NCI-H187 (cell line): ENCODE data around the gene USP17L12.
"Not testable (repeated sequence)": the region's sequence is repeated elsewhere in the genome, so short reads cannot be mapped to it uniquely, and the experiment has no call there.

Experiments
- DNase-seq, 2 experiments: peaks; one replicate each; lab custom pipeline; 2025; lab: John Stamatoyannopoulos, UW

USP17L12 gene, protein sequence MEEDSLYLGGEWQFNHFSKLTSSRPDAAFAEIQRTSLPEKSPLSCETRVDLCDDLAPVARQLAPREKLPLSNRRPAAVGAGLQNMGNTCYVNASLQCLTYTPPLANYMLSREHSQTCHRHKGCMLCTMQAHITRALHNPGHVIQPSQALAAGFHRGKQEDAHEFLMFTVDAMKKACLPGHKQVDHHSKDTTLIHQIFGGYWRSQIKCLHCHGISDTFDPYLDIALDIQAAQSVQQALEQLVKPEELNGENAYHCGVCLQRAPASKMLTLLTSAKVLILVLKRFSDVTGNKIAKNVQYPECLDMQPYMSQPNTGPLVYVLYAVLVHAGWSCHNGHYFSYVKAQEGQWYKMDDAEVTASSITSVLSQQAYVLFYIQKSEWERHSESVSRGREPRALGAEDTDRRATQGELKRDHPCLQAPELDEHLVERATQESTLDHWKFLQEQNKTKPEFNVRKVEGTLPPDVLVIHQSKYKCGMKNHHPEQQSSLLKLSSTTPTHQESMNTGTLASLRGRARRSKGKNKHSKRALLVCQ

DNA sequence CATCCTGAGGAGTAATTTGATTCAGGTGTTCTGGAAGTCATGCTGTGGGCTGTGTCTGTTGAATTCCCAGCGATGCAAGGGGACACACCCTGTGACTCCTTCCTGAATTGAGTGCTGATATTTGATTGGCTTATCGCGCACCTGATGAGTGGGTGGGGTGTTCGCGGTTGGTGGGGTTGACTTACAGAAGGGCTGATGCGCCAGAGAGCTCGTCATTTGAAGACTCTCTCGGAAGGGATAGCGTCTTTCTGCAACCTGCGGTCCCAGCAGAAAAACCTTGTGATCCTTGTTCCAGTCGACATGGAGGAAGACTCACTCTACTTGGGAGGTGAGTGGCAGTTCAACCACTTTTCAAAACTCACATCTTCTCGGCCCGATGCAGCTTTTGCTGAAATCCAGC is at the start of gene USP17L12:
USP17L12 (plus strand) TSS at position 301 of the 400 bp plus-strand sequence; CDS start at position 301, 0 bp downstream.
- DNase-seq = not testable (repeated sequence)

DNA sequence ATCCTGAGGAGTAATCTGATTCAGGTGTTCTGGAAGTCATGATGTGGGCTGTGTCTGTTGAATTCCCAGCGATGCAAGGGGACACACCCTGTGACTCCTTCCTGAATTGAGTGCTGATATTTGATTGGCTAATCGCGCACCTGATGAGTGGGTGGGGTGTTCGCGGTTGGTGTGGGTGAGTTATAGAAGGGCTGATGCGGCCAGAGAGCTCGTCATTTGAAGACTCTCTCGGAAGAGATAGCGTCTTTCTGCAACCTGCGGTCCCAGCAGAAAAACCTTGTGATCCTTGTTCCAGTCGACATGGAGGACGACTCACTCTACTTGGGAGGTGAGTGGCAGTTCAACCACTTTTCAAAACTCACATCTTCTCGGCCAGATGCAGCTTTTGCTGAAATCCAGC is 9.6 kb upstream of the USP17L12 start, which contains the start of gene USP17L10:
USP17L10 (plus strand) TSS at position 301 of the 400 bp plus-strand sequence; CDS start at position 301, 0 bp downstream.
- not testable (repeated sequence) for DNase-seq

DNA sequence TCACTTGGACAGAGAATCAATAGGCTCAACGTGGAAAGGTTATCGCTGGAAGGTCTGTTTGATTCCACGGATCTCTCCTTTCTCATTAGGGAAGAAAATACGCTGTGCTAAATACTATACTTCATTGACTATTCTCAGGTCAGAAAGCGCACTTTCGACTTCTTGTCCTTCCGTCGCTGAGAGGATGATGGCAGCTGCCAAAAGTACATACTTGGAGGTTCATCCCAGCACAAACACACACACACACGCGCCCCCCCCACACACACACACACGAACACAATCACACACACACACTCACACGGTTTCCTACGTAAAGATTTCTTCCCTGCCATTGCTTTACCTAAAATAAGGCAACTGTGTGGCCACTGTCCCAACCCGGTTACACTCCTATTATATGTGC is 5.3 kb upstream of the USP17L12 start:
- DNase-seq = not testable (repeated sequence)

DNA sequence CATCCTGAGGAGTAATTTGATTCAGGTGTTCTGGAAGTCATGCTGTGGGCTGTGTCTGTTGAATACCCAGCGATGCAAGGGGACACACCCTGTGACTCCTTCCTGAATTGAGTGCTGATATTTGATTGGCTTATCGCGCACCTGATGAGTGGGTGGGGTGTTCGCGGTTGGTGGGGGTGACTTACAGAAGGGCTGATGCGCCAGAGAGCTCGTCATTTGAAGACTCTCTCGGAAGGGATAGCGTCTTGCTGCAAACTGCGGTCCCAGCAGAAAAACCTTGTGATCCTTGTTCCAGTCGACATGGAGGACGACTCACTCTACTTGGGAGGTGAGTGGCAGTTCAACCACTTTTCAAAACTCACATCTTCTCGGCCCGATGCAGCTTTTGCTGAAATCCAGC is 4.8 kb upstream of the USP17L12 start, which contains the start of gene USP17L11:
USP17L11 (plus strand) TSS at position 301 of the 400 bp plus-strand sequence; CDS start at position 301, 0 bp downstream.
- DNase-seq = not testable (repeated sequence)

DNA sequence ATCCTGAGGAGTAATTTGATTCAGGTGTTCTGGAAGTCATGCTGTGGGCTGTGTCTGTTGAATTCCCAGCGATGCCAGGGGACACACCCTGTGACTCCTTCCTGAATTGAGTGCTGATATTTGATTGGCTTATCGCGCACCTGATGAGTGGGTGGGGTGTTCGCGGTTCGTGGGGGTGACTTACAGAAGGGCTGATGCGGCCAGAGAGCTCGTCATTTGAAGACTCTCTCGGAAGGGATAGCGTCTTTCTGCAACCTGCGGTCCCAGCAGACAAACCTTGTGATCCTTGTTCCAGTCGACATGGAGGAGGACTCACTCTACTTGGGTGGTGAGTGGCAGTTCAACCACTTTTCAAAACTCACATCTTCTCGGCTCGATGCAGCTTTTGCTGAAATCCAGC is 4.6 kb downstream of the USP17L12 start, which contains the start of gene USP17L13:
USP17L13 (plus strand) TSS at position 301 of the 400 bp plus-strand sequence; CDS start at position 301, 0 bp downstream.
- DNase-seq = not testable (repeated sequence)

DNA sequence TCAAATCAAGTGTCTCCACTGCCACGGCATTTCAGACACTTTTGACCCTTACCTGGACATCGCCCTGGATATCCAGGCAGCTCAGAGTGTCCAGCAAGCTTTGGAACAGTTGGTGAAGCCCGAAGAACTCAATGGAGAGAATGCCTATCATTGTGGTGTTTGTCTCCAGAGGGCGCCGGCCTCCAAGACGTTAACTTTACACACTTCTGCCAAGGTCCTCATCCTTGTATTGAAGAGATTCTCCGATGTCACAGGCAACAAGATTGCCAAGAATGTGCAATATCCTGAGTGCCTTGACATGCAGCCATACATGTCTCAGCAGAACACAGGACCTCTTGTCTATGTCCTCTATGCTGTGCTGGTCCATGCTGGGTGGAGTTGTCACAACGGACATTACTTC is 10.3 kb downstream of the USP17L12 start:
- not testable (repeated sequence) for DNase-seq

DNA sequence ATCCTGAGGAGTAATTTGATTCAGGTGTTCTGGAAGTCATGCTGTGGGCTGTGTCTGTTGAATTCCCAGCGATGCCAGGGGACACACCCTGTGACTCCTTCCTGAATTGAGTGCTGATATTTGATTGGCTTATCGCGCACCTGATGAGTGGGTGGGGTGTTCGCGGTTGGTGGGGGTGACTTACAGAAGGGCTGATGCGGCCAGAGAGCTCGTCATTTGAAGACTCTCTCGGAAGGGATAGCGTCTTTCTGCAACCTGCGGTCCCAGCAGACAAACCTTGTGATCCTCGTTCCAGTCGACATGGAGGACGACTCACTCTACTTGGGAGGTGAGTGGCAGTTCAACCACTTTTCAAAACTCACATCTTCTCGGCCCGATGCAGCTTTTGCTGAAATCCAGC is 14.1 kb downstream of the USP17L12 start, which contains the start of gene USP17L15:
USP17L15 (plus strand) TSS at position 301 of the 400 bp plus-strand sequence; CDS start at position 301, 0 bp downstream.
- not testable (repeated sequence) for DNase-seq

DNA sequence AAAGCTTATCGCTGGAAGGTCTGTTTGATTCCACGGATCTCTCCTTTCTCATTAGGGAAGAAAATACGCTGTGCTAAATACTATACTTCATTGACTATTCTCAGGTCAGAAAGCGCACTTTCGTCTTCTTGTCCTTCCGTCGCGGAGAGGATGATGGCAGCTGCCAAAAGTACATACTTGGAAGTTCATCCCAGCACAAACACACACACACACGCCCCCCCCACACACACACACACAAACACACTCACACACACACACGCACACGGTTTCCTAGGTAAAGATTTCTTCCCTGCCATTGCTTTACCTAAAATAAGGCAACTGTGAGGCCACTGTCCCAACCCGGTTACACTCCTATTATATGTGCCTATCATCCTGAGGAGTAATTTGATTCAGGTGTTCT is 18.5 kb downstream of the USP17L12 start:
- DNase-seq = not testable (repeated sequence)

DNA sequence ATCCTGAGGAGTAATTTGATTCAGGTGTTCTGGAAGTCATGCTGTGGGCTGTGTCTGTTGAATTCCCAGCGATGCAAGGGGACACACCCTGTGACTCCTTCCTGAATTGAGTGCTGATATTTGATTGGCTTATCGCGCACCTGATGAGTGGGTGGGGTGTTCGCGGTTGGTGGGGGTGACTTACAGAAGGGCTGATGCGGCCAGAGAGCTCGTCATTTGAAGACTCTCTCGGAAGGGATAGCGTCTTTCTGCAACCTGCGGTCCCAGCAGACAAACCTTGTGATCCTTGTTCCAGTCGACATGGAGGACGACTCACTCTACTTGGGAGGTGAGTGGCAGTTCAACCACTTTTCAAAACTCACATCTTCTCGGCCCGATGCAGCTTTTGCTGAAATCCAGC is 23.6 kb downstream of the USP17L12 start, which contains the start of gene USP17L17:
USP17L17 (plus strand) TSS at position 301 of the 400 bp plus-strand sequence; CDS start at position 301, 0 bp downstream.
- not testable (repeated sequence) for DNase-seq

DNA sequence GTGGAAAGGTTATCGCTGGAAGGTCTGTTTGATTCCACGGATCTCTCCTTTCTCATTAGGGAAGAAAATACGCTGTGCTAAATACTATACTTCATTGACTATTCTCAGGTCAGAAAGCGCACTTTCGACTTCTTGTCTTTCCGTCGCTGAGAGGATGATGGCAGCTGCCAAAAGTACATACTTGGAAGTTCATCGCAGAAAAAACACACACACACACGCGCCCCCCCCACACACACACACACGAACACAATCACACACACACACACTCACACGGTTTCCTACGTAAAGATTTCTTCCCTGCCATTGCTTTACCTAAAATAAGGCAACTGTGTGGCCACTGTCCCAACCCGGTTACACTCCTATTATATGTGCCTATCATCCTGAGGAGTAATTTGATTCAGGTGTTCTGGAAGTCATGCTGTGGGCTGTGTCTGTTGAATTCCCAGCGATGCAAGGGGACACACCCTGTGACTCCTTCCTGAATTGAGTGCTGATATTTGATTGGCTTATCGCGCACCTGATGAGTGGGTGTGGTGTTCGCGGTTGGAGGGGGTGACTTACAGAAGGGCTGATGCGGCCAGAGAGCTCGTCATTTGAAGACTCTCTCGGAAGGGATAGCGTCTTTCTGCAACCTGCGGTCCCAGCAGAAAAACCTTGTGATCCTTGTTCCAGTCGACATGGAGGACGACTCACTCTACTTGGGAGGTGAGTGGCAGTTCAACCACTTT is 28.2 kb downstream of the USP17L12 start, which contains the start of gene USP17L18:
USP17L18 (plus strand) TSS at position 678 of the 728 bp plus-strand sequence; CDS start at position 678, 0 bp downstream.
- DNase-seq = not testable (repeated sequence)

DNA sequence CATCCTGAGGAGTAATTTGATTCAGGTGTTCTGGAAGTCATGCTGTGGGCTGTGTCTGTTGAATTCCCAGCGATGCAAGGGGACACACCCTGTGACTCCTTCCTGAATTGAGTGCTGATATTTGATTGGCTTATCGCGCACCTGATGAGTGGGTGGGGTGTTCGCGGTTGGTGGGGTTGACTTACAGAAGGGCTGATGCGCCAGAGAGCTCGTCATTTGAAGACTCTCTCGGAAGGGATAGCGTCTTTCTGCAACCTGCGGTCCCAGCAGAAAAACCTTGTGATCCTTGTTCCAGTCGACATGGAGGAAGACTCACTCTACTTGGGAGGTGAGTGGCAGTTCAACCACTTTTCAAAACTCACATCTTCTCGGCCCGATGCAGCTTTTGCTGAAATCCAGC is 33.1 kb downstream of the USP17L12 start, which contains the start of gene USP17L19:
USP17L19 (plus strand) TSS at position 301 of the 400 bp plus-strand sequence; CDS start at position 301, 0 bp downstream.
- DNase-seq = not testable (repeated sequence)

DNA sequence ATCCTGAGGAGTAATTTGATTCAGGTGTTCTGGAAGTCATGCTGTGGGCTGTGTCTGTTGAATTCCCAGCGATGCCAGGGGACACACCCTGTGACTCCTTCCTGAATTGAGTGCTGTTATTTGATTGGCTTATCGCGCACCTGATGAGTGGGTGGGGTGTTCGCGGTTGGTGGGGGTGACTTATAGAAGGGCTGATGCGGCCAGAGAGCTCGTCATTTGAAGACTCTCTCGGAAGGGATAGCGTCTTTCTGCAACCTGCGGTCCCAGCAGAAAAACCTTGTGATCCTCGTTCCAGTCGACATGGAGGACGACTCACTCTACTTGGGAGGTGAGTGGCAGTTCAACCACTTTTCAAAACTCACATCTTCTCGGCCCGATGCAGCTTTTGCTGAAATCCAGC is 37.9 kb downstream of the USP17L12 start, which contains the start of gene USP17L20:
USP17L20 (plus strand) TSS at position 301 of the 400 bp plus-strand sequence; CDS start at position 301, 0 bp downstream.
- not testable (repeated sequence) for DNase-seq

DNA sequence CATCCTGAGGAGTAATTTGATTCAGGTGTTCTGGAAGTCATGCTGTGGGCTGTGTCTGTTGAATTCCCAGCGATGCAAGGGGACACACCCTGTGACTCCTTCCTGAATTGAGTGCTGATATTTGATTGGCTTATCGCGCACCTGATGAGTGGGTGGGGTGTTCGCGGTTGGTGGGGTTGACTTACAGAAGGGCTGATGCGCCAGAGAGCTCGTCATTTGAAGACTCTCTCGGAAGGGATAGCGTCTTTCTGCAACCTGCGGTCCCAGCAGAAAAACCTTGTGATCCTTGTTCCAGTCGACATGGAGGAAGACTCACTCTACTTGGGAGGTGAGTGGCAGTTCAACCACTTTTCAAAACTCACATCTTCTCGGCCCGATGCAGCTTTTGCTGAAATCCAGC is 42.6 kb downstream of the USP17L12 start, which contains the start of gene USP17L21:
USP17L21 (plus strand) TSS at position 301 of the 400 bp plus-strand sequence; CDS start at position 301, 0 bp downstream.
- DNase-seq = not testable (repeated sequence)

DNA sequence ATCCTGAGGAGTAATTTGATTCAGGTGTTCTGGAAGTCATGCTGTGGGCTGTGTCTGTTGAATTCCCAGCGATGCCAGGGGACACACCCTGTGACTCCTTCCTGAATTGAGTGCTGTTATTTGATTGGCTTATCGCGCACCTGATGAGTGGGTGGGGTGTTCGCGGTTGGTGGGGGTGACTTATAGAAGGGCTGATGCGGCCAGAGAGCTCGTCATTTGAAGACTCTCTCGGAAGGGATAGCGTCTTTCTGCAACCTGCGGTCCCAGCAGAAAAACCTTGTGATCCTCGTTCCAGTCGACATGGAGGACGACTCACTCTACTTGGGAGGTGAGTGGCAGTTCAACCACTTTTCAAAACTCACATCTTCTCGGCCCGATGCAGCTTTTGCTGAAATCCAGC is 47.4 kb downstream of the USP17L12 start, which contains the start of gene USP17L22:
USP17L22 (plus strand) TSS at position 301 of the 400 bp plus-strand sequence; CDS start at position 301, 0 bp downstream.
- not testable (repeated sequence) for DNase-seq
